Small intestine (tissue), 7 donors: ENCODE data around the gene SCYGR1. TPM values are rescaled to one million over a fixed set of nuclear protein-coding genes. Genes with fewer than 3 reads are reported as not detected.

Experiments
- DNase-seq, 2 donors: peaks; one replicate each; pipeline versions ENCODE4 v3.0.0 to v3.0.0-alpha.2; 2013
- FAIRE-seq: peaks from 2 replicates; lab custom pipeline; 2012; peaks lifted over from hg19 to GRCh38; lab: Jason Lieb, UNC
- H3K27ac ChIP-seq, 3 donors: one replicate each; pipeline ENCODE4 v1.5.1; 2013; ENCODE audit warnings: low read length in 2 of 3, mild to moderate bottlenecking in 2 of 3, control low read depth in 1 of 3, inconsistent platforms in 1 of 3, low read depth in 1 of 3, moderate library complexity in 1 of 3
- H3K27me3 ChIP-seq, 3 donors: one replicate each; pipeline ENCODE4 v1.6.1; 2013; ENCODE audit warnings: low read length in 3 of 3, inconsistent platforms in 1 of 3; ENCODE audit not compliant: control insufficient read depth in 3 of 3, insufficient read depth in 3 of 3
- H3K36me3 ChIP-seq, 3 donors: one replicate each; pipeline ENCODE4 v1.6.1; 2013; ENCODE audit warnings: low read length in 3 of 3, inconsistent platforms in 1 of 3, low read depth in 1 of 3, mild to moderate bottlenecking in 1 of 3, moderate library complexity in 1 of 3; ENCODE audit not compliant: control insufficient read depth in 3 of 3, insufficient read depth in 2 of 3
- H3K4me1 ChIP-seq, 3 donors: one replicate each; pipeline ENCODE4 v1.6.1; 2013; ENCODE audit warnings: low read length in 2 of 3, inconsistent platforms in 1 of 3, low read depth in 1 of 3, mild to moderate bottlenecking in 1 of 3, moderate library complexity in 1 of 3; ENCODE audit not compliant: control insufficient read depth in 3 of 3, insufficient read depth in 2 of 3
- H3K4me3 ChIP-seq, 3 donors: one replicate each; pipeline ENCODE4 v1.5.1; 2013; ENCODE audit warnings: low read length in 3 of 3, control low read depth in 1 of 3, inconsistent platforms in 1 of 3, low read depth in 1 of 3, mild to moderate bottlenecking in 1 of 3, moderate library complexity in 1 of 3
- H3K9me3 ChIP-seq, 2 donors: one replicate each; pipeline ENCODE4 v1.6.1; 2013; ENCODE audit warnings: low read depth in 1 of 2, low read length in 1 of 2; ENCODE audit not compliant: control insufficient read depth in 2 of 2, insufficient read depth in 1 of 2
- WGBS, 3 donors: extraction: QIAGEN DNeasy Blood & Tissue Kit; methylation state at CpG; one replicate each; pipeline ENCODE4 v1.1.7; 2013; 5-methylcytosine and 5-hydroxymethylcytosine counted together
- polyA plus RNA-seq, 4 donors: library from polyadenylated mRNA; stranded (reverse) in 3 of 4; unstranded in 1 of 4; fragments of 200-250 nt in 3 of 4; fragments of 120-200 nt in 1 of 4; gene quantifications; one replicate each; pipeline versions ENCODE4 v1.2.1 to v1.2.3, GENCODE V29; 2013
- donor health status: healthy with polysubstance abuse.
- donor health status: control.
- donor health status: control.
- donor health status: Bipolar disorder and iron deficiency.
- donor health status: healthy.

The SCYGR1 gene
- polyA plus RNA-seq, 4 donors = not detected

DNA sequence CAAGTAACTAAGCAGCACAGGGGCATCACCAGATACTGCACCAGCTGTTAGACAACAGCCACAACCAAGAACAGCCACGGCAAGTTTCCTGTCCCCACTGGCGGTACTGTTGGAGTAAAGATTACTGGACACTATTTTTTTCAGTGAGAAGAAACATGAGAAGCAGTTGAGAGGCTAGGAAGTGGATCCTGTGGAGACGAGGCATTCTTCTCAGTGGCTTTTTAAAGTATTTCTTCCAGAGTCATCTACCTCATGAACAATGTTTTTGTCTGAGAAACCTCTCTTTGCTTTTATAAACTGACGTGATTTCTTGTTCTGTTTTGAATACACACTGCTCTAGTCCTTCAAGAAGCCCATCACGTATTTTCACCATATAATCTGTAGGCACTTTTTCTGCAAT lies 27.4 kb downstream of the SCYGR1 start:
- H3K9me3 ChIP-seq = no peaks in the 10 kb centered on the region
- no peak for FAIRE-seq
- whole genome bisulfite sequencing, 3 donors = 68 to 81% (median 80%) methylated on average over 5 of the region's 5 CpGs
- no peaks in the 10 kb centered on the region for H3K27me3 ChIP-seq
- no peak overlapping the region for H3K4me3 ChIP-seq
- no peaks in the 10 kb centered on the region for H3K4me1 ChIP-seq
- no peak for DNase-seq
- H3K27ac ChIP-seq = no peak overlapping the region
- peaks cover 14 to 20% (median 19%) of the 10 kb centered on the region in 3 donors for H3K36me3 ChIP-seq

- FAIRE-seq = no peak
- Histone ChIP-seq H3K27ac (no peak overlapping the region), H3K27me3 (no peaks in the 10 kb centered on the region), H3K4me1 (no peaks in the 10 kb centered on the region), H3K36me3 (peaks cover 7 to 10% (median 10%) of the 10 kb centered on the region in 3 donors), H3K9me3 (no peaks in the 10 kb centered on the region), H3K4me3 (no peak overlapping the region)
- 65 to 69% (median 68%) methylated on average over 4 of the region's 4 CpGs for WGBS, 3 donors
- no peak for DNase-seq
These were observed 36.1 kb downstream of the SCYGR1 start for GRCh38 chr2:227351639-227352038.

- no peak overlapping the region for H3K4me3 ChIP-seq
- FAIRE-seq = no peak
- H3K27me3 ChIP-seq = no peaks in the 10 kb centered on the region
- no peak overlapping the region for H3K27ac ChIP-seq
- peaks cover 2 to 8% (median 7%) of the 10 kb centered on the region in 3 donors for H3K36me3 ChIP-seq
- H3K9me3 ChIP-seq = no peaks in the 10 kb centered on the region
- H3K4me1 ChIP-seq = no peaks in the 10 kb centered on the region
- DNase-seq = no peak
- WGBS, 3 donors = 66 to 86% (median 79%) methylated on average over 7 of the region's 7 CpGs
These were observed 37.6 kb downstream of the SCYGR1 start for GRCh38 chr2:227349989-227350612.

DNA sequence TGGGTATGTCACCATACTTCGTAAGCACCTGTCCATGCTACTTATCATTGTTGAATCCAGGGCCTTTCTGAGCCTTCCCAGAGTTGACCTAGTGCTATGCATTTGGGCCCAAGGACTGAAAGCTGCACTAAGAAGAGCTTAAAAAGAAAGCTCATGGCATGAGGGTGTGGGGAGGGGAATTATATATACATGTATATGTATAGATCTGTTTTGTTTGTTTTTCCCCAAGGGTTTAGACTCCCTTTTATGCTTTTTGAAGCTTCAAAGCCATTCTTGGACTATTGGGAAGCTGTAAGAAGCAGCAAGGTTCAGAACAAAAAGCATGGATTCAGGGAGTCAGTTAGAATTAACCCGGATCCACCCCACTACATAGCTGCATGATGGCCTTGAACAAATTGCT lies 39.4 kb downstream of the SCYGR1 start:
- FAIRE-seq (no peak), DNase-seq (no peak)
- no peaks in the 10 kb centered on the region for H3K4me1 ChIP-seq
- H3K27me3 ChIP-seq = no peaks in the 10 kb centered on the region
- H3K36me3 ChIP-seq = peaks cover 2 to 11% (median 9%) of the 10 kb centered on the region in 3 donors
- WGBS, 3 donors = 90 to 100% (median 96%) methylated on average over 2 of the region's 2 CpGs
- H3K9me3 ChIP-seq = no peaks in the 10 kb centered on the region
- H3K4me3 ChIP-seq = no peak overlapping the region
- no peak overlapping the region for H3K27ac ChIP-seq

DNA sequence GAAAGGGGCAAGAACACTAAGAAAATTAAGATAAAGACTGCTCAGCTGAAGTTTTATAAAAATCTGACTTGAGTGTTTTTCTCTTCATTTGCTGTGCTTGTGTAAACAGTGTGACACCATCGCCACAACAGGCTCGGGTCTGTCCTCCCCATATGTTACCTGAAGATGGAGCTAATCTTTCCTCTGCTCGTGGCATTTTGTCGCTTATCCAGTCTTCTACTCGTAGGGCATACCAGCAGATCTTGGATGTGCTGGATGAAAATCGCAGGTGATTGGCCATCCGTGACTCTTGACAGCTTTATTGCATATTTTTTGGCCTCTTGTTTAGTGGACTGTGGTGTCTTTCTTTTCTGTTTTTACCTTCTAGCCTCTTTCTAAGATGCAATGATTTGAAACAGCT lies 40.6 kb downstream of the SCYGR1 start:
- H3K36me3 ChIP-seq = peaks cover 2 to 9% (median 8%) of the 10 kb centered on the region in 3 donors

DNA sequence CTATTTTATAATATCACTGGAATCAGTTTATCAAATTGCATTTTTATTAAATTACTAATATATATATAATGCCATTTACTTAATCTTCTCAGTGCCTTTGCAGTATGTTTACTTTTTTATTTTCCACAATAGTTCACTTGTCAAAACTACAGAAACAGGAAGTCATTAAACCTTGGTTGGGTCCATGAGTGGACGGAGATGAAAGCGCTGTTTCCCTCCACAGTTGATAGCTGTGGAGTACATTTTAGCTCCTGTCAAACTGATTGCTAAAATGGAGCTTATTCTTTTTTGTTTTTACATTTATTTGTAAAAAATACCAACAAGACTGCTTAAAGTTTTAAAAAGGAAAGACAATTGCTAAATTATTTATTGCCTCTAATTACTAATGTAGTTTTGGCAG lies 43.5 kb downstream of the SCYGR1 start:
- 70 to 81% (median 79%) methylated on average over 2 of the region's 2 CpGs for WGBS, 3 donors
- no peak for FAIRE-seq
- Histone ChIP-seq H3K4me3 (no peak overlapping the region), H3K27ac (no peak overlapping the region), H3K27me3 (no peaks in the 10 kb centered on the region), H3K9me3 (no peaks in the 10 kb centered on the region), H3K36me3 (peaks cover 6 to 11% (median 8%) of the 10 kb centered on the region in 3 donors), H3K4me1 (no peaks in the 10 kb centered on the region)
- no peak for DNase-seq

More for the DNA sequence above, 40.6 kb downstream of the SCYGR1 start:
- H3K27ac ChIP-seq = no peak overlapping the region
- H3K4me1 ChIP-seq = no peaks in the 10 kb centered on the region
- 74 to 82% (median 77%) methylated on average over 7 of the region's 7 CpGs for WGBS, 3 donors
- FAIRE-seq (no peak), DNase-seq (no peak)
- H3K9me3 ChIP-seq = no peaks in the 10 kb centered on the region
- H3K4me3 ChIP-seq = no peak overlapping the region
- no peaks in the 10 kb centered on the region for H3K27me3 ChIP-seq

- no peak for FAIRE-seq
- H3K36me3 ChIP-seq = peaks cover 3 to 11% (median 4%) of the 10 kb centered on the region in 3 donors
These were observed 46.2 kb downstream of the SCYGR1 start for GRCh38 chr2:227341553-227341952.

GRCh38 chr2:227340106-227340505 lies 47.6 kb downstream of the SCYGR1 start:
- FAIRE-seq (no peak), DNase-seq (no peak)
- WGBS, 3 donors = 73 to 79% (median 78%) methylated on average over 6 of the region's 6 CpGs
- Histone ChIP-seq H3K27me3 (no peaks in the 10 kb centered on the region), H3K36me3 (peaks cover 3 to 17% (median 4%) of the 10 kb centered on the region in 3 donors), H3K4me1 (peaks cover 0 to 3% (median 0%) of the 10 kb centered on the region in 3 donors), H3K27ac (no peak overlapping the region), H3K9me3 (no peaks in the 10 kb centered on the region), H3K4me3 (no peak overlapping the region)

More at GRCh38 chr2:227341553-227341952, 46.2 kb downstream of the SCYGR1 start:
- Histone ChIP-seq H3K4me1 (peaks cover 0 to 3% (median 0%) of the 10 kb centered on the region in 3 donors), H3K9me3 (no peaks in the 10 kb centered on the region), H3K27me3 (no peaks in the 10 kb centered on the region), H3K27ac (no peak overlapping the region), H3K4me3 (no peak overlapping the region)
- WGBS, 3 donors = 87 to 95% (median 91%) methylated on average over 2 of the region's 2 CpGs
- DNase-seq = no peak
